ENCODE results near the gene DOC2B.

DNA sequence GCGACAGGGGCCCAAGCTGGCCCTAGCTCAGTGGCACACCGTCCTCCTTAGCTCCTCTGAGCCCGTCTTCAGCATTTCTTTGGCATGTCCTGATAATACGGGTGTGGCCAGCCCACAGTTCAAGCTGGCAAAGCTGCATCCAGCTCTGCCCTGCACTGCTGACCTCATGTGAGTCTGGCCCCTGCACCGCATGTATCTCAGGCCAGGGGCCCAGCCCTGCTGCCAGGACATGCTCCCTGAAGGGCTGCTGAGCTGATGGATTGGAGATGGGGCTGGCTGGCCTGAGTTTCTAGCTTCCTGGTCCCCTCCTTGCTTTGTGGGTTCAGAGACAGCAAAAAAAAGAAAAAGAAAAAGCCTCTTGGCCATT lies 2.4 kb downstream of the DOC2B start:
- TF ChIP-seq, protein P1, sequence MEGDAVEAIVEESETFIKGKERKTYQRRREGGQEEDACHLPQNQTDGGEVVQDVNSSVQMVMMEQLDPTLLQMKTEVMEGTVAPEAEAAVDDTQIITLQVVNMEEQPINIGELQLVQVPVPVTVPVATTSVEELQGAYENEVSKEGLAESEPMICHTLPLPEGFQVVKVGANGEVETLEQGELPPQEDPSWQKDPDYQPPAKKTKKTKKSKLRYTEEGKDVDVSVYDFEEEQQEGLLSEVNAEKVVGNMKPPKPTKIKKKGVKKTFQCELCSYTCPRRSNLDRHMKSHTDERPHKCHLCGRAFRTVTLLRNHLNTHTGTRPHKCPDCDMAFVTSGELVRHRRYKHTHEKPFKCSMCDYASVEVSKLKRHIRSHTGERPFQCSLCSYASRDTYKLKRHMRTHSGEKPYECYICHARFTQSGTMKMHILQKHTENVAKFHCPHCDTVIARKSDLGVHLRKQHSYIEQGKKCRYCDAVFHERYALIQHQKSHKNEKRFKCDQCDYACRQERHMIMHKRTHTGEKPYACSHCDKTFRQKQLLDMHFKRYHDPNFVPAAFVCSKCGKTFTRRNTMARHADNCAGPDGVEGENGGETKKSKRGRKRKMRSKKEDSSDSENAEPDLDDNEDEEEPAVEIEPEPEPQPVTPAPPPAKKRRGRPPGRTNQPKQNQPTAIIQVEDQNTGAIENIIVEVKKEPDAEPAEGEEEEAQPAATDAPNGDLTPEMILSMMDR (IDR thresholded peaks at IDR 0.05), result no peak
- TF ChIP-seq POLR2A (IDR thresholded peaks at IDR 0.05), result no peak
